RPMI7951 (cell line): ENCODE measurements around the gene CCNL1. TPM values are rescaled to one million over a fixed set of nuclear protein-coding genes. Genes with fewer than 3 reads are reported as not detected.

Source experiments
- DNase-seq: peaks from one replicate; pipeline ENCODE4 v3.0.0-alpha.2; 2012; ENCODE audit warnings: low read depth
- total RNA-seq: library from RNA; depleted of rRNA; stranded (reverse); fragments of >200 nt; shearing (Covaris generic); gene quantifications from 2 replicates; pipeline ENCODE4 v1.2.3, GENCODE V29; 2014

The CCNL1 gene
- total RNA-seq, 1 experiment from 2014 or later: 91.2 TPM

- DNase-seq: no peak
These were observed 34.8 kb downstream of the CCNL1 start for GRCh38 chr3:157125101-157125500.

DNA sequence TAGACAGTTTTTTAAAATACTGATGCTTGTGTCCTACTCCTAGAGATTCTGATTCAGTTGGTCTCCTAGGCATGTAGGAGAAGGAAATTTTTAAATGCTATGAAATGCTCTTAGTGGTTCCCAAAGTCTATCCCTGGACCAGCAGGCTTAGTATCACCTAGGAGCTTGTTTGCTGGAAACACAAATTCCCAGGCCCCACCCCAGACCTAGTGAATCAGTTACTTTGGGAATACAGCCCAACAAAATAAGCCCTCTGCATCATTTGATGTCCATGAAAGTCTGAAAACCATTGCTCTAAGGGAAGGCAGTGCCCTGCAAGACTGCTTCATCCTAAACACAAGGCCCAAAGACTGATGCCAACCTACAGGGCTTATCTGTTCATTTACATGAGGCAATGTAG lies 36.3 kb downstream of the CCNL1 start:
- no peak for DNase-seq

DNA sequence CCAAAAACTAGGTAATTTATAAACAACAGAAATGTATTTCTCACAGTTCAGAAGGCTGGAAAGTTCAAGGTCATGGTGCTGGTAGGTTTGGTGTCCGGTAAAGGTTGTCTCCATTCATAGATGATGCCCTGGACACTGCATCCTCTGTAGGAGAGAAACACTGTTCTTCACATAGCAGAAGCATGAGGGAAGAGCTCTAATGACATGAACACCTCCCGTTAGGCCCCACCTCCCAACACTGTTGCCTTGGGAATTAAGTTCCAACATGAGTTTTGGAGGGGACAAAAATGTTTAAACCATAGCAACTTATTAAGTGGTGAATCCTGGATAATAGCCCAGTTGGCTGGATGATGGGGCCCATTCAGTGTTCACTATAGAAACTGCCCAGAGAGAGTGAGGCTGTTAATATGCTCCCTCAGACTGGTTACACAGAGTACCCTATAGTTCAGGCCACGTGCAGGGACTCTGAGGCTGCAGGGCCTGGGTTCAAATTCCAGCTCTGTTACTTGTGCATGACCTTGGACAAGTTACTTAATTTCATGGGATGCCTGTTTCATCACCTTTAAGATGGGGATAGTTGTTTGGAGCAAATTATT lies 37.0 kb downstream of the CCNL1 start:
- no peak for DNase-seq

- peak; percentile 93 for DNase-seq
These were observed 37.8 kb downstream of the CCNL1 start for GRCh38 chr3:157122116-157122515.

GRCh38 chr3:157121522-157121921 lies 38.4 kb downstream of the CCNL1 start:
- DNase-seq: no peak

GRCh38 chr3:157120071-157120892 lies 39.7 kb downstream of the CCNL1 start:
- no peak for DNase-seq

DNA sequence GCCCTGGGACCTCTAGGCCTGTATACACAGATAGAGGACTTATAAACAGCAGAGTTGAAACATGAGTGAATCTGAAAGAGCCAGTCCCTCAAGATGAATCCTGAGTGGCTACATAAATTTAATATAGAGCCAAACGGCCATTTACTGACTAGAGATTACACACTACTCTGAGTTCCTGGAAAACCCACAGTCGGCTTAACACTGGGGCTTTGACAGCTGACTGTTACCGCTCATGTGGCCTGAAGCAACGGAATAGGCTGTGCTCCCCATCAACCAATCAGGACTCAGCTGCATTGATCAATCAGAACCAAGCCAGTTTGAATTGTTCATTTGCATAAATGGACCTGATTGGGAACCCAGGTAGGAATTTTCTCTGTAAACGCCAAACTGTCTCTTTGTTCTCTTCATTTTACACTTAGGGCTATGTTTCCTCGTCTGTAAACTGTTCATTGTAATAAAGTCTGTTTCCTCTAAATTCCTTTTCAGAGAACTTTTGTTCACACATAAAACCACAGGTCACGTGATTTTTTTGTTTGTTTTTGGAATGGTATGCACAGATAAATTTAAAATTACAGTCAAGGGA lies 40.5 kb downstream of the CCNL1 start:
- DNase-seq: no peak

DNA sequence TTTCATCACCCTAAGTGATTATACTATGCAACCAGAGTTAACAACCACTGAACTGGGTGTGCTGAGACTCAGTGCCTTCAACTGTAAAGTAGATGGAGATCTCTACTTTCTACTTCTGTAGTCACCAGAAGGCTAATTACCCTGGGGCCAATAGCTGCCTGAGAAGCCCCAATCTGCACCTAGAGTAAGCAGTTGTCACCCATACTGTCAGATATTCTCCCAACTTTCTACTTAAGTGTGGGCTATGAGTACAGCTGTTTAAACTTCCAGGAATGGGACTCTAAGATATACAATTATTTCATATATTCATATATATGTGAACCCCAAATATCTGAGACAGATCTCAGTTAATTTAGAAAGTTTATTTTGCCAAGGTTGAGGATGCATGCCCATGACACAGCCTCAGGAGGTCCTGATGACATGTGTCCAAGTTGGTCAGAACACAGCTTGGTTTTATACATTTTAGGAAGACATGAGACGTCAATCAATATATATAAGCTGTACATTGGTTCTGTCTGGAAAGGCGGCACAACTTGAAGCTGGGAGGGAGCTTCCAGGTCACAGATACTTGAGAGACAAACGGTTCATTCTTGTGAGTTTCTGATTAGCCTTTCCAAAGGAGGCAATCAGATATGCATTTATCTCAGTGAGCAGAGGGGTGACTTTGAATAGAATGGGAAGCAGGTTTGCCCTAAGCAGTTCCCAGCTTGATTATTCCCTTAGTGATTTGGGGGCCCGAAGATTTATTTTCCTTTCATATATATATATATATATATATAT lies 41.9 kb downstream of the CCNL1 start:
- no peak for DNase-seq

DNA sequence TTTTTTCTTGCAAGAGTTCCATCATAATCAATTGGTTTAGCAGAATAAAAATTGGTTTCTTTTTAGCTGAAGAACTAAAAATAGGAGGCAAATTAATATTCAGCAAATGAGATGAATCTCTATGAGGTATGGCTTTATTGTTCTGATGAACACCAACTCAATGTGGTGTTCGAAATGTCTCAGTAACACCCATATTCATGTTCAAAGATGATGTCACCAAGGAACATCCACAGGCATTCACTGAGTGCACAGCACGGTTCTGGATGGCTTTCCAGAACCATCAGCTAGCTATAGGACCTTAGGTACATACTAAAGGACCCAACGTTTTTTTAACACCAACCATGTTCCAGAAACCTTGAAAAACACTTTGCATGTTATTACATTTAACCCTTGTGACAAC lies 42.7 kb downstream of the CCNL1 start:
- no peak for DNase-seq

DNA sequence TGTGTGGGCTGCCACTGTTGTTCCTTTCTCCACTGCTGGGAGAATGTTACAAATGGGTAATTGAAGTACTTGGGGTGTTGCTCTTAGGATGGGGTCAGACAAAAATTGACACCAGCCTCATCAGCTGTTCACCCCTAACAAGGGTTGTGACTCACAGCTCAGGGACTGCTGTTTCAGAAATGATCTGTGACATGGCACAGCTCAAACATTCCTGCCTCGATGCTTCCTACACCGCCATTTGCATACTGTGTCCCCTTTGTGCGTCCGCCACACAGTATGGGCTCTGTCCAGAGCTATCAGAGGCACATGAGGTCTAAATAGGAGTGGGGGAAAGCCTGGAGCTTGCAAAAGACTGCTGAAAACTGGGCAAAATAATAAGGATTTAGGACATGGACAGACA lies 43.9 kb downstream of the CCNL1 start:
- DNase-seq: no peak

DNA sequence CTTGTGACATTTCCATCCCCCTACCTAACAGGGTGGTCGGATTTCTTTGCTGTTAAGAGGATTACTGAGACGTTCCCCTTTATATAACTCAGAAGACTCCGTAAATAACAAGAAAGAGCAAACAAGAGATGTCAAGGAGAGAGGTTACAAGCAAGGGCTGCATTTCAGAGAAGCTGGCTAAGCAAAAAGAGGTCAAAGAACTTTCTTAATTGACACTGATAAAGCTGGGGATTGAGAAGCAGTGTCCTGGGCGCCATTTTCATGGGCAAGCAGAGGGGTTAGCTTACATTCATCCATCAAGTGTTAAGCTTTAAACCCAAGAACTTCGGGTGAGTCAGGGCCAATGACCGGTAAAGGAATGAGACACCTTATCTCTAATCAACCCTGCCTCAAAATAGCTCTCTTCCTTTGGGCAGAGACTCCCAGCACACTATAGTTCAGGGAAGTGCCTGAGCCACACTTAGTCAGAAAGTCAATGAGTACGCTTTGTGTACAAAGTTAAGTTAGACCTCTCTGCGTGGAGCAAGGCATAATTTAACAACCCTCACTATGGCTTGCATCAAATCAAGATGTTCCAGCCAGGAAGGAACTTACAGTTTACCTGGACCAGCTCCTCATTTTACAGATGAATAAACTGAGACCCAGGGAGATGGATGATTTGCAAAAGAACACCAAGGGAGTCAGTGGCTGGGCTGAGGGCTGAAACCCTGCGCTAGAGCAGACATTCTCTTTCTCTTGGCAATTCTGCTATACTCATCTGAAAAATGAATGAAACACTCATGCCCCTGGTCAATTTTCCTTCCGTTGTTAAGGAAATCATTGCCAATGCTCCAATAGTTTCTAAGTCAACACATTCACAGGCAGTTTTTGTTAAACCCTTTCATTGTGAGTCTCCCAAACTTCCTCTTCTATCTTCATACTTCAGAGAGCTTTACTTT lies 44.6 kb downstream of the CCNL1 start:
- peak; percentile 76 for DNase-seq

GRCh38 chr3:157113832-157114505 lies 46.0 kb downstream of the CCNL1 start:
- no peak for DNase-seq

DNA sequence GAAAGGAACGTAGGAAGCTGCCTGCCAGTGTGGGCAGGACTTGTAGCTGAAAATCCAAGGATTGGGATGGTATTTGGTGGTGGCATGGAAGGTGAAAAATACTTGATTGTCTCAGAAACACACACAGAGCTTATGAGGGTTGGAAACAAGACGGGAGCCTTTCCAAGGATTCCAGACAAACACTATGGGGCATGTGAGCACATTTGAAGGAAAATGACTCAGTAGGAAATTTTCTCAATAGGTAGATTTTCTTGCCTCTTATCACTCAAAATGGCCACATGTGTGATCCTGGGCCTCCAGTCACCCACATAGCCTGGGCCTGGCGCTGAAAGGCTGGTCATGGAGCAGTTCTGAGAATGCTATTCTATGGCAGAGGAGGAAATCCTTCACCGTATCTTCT lies 47.4 kb downstream of the CCNL1 start:
- no peak for DNase-seq

DNA sequence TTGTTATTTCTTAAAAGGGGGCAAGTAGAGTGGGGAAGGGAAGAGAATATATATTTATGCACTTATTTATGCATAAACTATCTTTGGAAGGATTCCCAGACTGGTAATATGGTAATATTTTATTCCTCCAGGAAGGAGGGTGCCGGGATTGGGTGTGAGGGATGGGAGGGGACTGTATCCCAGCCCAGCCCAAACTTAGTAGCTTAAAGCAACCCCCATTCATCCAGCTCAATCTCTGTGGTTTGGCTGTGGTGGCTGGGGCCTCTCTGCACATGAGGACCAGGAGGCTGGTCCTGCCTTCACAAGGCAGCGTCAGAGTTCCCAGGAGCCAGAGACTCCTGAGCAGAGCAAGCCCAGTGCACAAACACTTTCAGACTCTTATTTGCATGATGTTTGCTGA lies 48.4 kb downstream of the CCNL1 start:
- DNase-seq: peak; percentile 44

DNA sequence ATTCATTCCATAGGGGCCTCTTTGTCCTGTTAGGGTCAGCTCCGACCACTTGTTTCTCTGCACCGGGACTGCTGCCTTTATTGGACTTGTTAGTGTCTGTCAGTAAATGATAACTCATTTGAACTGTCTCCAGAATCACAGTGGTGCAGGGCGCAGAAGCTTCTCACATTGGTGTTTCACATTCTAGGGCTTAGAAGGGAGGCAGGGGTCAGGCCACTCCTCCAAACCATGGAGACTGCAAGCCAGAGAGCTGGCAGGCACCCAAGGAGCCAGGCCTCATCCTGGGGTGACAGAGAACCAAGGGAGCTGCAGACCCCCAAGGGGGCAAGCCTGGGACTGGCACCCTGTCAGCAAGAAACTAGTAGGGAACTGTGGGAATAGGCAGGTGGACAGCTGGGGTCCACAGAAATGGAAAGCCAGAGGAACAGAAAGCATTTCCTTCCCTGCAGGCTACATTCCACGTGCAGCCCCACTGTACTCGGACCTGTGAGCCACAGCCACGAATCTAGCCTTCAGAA lies 49.1 kb downstream of the CCNL1 start:
- peak; percentile 24 for DNase-seq

DNA sequence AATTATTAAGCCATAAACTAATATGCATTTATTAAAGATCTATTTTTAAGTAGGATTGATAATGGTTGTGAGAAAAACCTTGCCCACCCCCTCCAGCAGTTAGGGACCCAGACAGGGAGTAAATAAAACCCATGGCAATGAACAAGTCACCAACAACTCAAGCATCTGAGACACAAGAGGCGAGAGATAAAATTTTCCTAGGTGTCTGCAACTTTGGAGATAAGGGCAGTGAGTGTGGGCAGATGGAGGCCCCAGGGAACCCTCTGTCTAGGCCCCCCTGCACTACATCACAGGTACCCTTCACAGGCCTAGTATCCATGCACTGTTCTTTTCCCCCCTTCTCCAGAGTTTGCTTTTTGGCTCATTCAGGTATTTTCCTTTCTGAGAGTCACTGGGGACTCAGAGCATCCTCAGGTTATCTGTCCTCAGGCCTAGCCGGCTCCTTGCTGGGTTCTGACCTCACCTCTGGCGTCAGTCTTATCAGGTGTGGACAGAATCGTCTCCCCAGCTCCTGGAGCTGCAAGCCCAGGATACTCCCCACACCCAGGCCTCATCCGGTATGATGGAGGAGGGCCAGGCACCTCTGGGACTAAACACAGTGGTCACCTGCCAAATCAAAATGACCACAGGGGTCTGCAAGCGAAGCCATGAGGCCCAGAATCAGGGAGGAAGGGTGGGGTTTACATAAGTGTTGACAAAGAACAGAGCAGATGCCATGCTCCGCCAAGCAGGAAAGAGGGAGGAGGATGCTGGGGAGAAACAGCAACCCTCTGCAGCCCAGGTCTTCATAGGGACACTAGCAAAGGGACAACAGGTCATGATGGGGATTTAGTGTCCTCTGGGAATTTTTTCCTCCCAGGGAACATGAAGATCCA lies 50.4 kb downstream of the CCNL1 start:
- DNase-seq: no peak

GRCh38 chr3:157107644-157108133 lies 52.3 kb downstream of the CCNL1 start:
- DNase-seq: no peak

GRCh38 chr3:157107037-157107436 lies 52.9 kb downstream of the CCNL1 start:
- DNase-seq: no peak
